SJSA1 (cell line): Measurements from ENCODE around the gene UACA. TPM values are rescaled to one million over a fixed set of nuclear protein-coding genes. Genes with fewer than 3 reads are reported as not detected.
"Not testable (repeated sequence)": the region's sequence is repeated elsewhere in the genome, so short reads cannot be mapped to it uniquely, and the experiment has no call there.

Experiments used
- DNase-seq, 2 experiments: peaks; one replicate each; pipeline ENCODE4 v3.0.0-alpha.2; 2015 to 2020; ENCODE audit warnings: low spot score in 2 of 2, low read depth in 1 of 2
- H3K27ac ChIP-seq: fragments of 250-450 bp; sonication (Bioruptor Pico); 2 replicates; pipeline ENCODE4 v1.5.1; 2020; ENCODE audit warnings: mild to moderate bottlenecking, moderate library complexity
- H3K27me3 ChIP-seq: fragments of 250-450 bp; sonication (Bioruptor Pico); replicated peaks from 2 replicates; pipeline ENCODE4 v1.5.1; 2020; ENCODE audit warnings: mild to moderate bottlenecking, moderate library complexity
- H3K36me3 ChIP-seq: fragments of 250-450 bp; sonication (Bioruptor Pico); 2 replicates; pipeline ENCODE4 v1.5.1; 2020; ENCODE audit warnings: mild to moderate bottlenecking
- H3K4me1 ChIP-seq: fragments of 250-450 bp; sonication (Bioruptor Pico); replicated peaks from 2 replicates; pipeline ENCODE4 v1.6.1; 2021; ENCODE audit warnings: mild to moderate bottlenecking
- H3K4me3 ChIP-seq: fragments of 250-450 bp; sonication (Bioruptor Pico); 2 replicates; pipeline ENCODE4 v1.5.1; 2020; ENCODE audit warnings: mild to moderate bottlenecking
- H3K9me3 ChIP-seq: fragments of 250-450 bp; sonication (Bioruptor Pico); replicated peaks from 2 replicates; pipeline ENCODE4 v1.5.1; 2020; ENCODE audit warnings: mild to moderate bottlenecking
- total RNA-seq: library from RNA; depleted of rRNA; stranded (reverse); fragments of >200 nt; shearing (Covaris generic); gene quantifications from 2 replicates; pipeline ENCODE4 v1.2.3, GENCODE V29; 2014; rRNA removed

Gene UACA
- 26.8 and 27.8 TPM in 2 replicates for total RNA-seq

- no peaks in the 10 kb centered on the region for H3K9me3 ChIP-seq
- no peaks in the 10 kb centered on the region for H3K27me3 ChIP-seq
- H3K36me3 ChIP-seq = peaks cover 8% of the 10 kb centered on the region; the same call in 1 of the 2 replicates
- peak within 1 kb of the TSS; percentile 67 for H3K27ac ChIP-seq
- DNase-seq = peak; percentile 98 to 99
- peaks cover 28% of the 10 kb centered on the region for H3K4me1 ChIP-seq
- peak within 1 kb of the TSS; percentile 85 for H3K4me3 ChIP-seq
These were observed at the start of gene UACA for GRCh38 chr15:70763120-70763949. TSS of gene UACA (minus strand) at chr15:70763558. CDS start at chr15:70763407, 151 bp downstream.

GRCh38 chr15:70812827-70813364 is 49.5 kb upstream of the UACA start:
- peaks cover 17% of the 10 kb centered on the region for H3K4me1 ChIP-seq
- no peak overlapping the region for H3K27ac ChIP-seq
- no peak for DNase-seq

GRCh38 chr15:70810916-70811578 is 47.7 kb upstream of the UACA start:
- H3K36me3 ChIP-seq = no peaks in the 10 kb centered on the region
- H3K4me3 ChIP-seq = no peak overlapping the region
- no peaks in the 10 kb centered on the region for H3K9me3 ChIP-seq
- no peaks in the 10 kb centered on the region for H3K27me3 ChIP-seq
- no peak for DNase-seq
- peaks cover 32% of the 10 kb centered on the region for H3K4me1 ChIP-seq
- no peak overlapping the region for H3K27ac ChIP-seq

More at GRCh38 chr15:70812827-70813364, 49.5 kb upstream of the UACA start:
- no peaks in the 10 kb centered on the region for H3K9me3 ChIP-seq
- H3K36me3 ChIP-seq = no peaks in the 10 kb centered on the region
- H3K4me3 ChIP-seq = no peak overlapping the region
- H3K27me3 ChIP-seq = no peaks in the 10 kb centered on the region

GRCh38 chr15:70806992-70807712 is 43.8 kb upstream of the UACA start:
- H3K4me1 ChIP-seq = peaks cover 41% of the 10 kb centered on the region
- no peaks in the 10 kb centered on the region; the same call in 1 of the 2 replicates for H3K9me3 ChIP-seq
- no peak overlapping the region for H3K4me3 ChIP-seq
- no peaks in the 10 kb centered on the region for H3K36me3 ChIP-seq
- no peak for DNase-seq
- H3K27me3 ChIP-seq = no peaks in the 10 kb centered on the region
- H3K27ac ChIP-seq = peak overlapping the region; percentile 17; the same call in 1 of the 2 replicates

- not testable (repeated sequence) for H3K4me3 ChIP-seq, H3K36me3 ChIP-seq, H3K27ac ChIP-seq, H3K9me3 ChIP-seq, H3K27me3 ChIP-seq, DNase-seq
- H3K4me1 ChIP-seq = peaks cover 58% of the 10 kb centered on the region
These were observed 41.0 kb upstream of the UACA start for GRCh38 chr15:70804388-70804787.

- no peak overlapping the region for H3K4me3 ChIP-seq
These were observed 39.3 kb upstream of the UACA start for GRCh38 chr15:70802629-70803028.

GRCh38 chr15:70801109-70801508 is 37.8 kb upstream of the UACA start:
- DNase-seq = no peak
- Histone ChIP-seq H3K4me3 (no peak overlapping the region), H3K27me3 (no peaks in the 10 kb centered on the region), H3K36me3 (no peaks in the 10 kb centered on the region), H3K27ac (peak overlapping the region; percentile 55; the same call in 1 of the 2 replicates), H3K4me1 (peaks cover 60% of the 10 kb centered on the region), H3K9me3 (no peaks in the 10 kb centered on the region; the same call in 1 of the 2 replicates)

More at GRCh38 chr15:70802629-70803028, 39.3 kb upstream of the UACA start:
- H3K4me1 ChIP-seq = peaks cover 68% of the 10 kb centered on the region
- no peaks in the 10 kb centered on the region for H3K36me3 ChIP-seq
- peak overlapping the region; percentile 56 for H3K27ac ChIP-seq
- H3K27me3 ChIP-seq = no peaks in the 10 kb centered on the region
- H3K9me3 ChIP-seq = no peaks in the 10 kb centered on the region; the same call in 1 of the 2 replicates
- DNase-seq = peak; percentile 71 to 77

- Histone ChIP-seq H3K4me3 (no peak overlapping the region), H3K36me3 (no peaks in the 10 kb centered on the region), H3K4me1 (peaks cover 71% of the 10 kb centered on the region), H3K27me3 (no peaks in the 10 kb centered on the region), H3K27ac (peak overlapping the region; percentile 55), H3K9me3 (no peaks in the 10 kb centered on the region)
- peak; percentile 87 to 93 for DNase-seq
These were observed 36.5 kb upstream of the UACA start for GRCh38 chr15:70799667-70800450.

- Histone ChIP-seq H3K27ac (no peak overlapping the region), H3K4me3 (no peak overlapping the region), H3K27me3 (no peaks in the 10 kb centered on the region), H3K36me3 (0 out of 2 replicates have a peak, but pooled peaks cover 6% of the 10 kb centered on the region), H3K4me1 (peaks cover 81% of the 10 kb centered on the region), H3K9me3 (0 out of 2 replicates have a peak, but pooled peaks cover 2% of the 10 kb centered on the region)
- no peak for DNase-seq
These were observed 34.1 kb upstream of the UACA start for GRCh38 chr15:70797464-70797863.

- H3K27ac ChIP-seq = no peak overlapping the region
- no peak for DNase-seq
These were observed 33.4 kb upstream of the UACA start for GRCh38 chr15:70796516-70797310.

GRCh38 chr15:70795311-70795665 is 31.9 kb upstream of the UACA start:
- H3K27me3 ChIP-seq = no peaks in the 10 kb centered on the region
- H3K9me3 ChIP-seq = 0 out of 2 replicates have a peak, but pooled peaks cover 2% of the 10 kb centered on the region
- peak; percentile 80 to 92 for DNase-seq
- H3K27ac ChIP-seq = peak overlapping the region; percentile 100
- H3K36me3 ChIP-seq = 0 out of 2 replicates have a peak, but pooled peaks cover 6% of the 10 kb centered on the region
- peak overlapping the region; percentile 15 for H3K4me3 ChIP-seq
- H3K4me1 ChIP-seq = peaks cover 72% of the 10 kb centered on the region

More at GRCh38 chr15:70796516-70797310, 33.4 kb upstream of the UACA start:
- H3K4me1 ChIP-seq = peaks cover 81% of the 10 kb centered on the region
- no peaks in the 10 kb centered on the region for H3K27me3 ChIP-seq
- 0 out of 2 replicates have a peak, but pooled peaks cover 2% of the 10 kb centered on the region for H3K9me3 ChIP-seq
- 0 out of 2 replicates have a peak, but pooled peaks cover 6% of the 10 kb centered on the region for H3K36me3 ChIP-seq
- no peak overlapping the region for H3K4me3 ChIP-seq
